GM19328 (cell line): ENCODE measurements around the gene ACBD6.
"Not testable (repeated sequence)": the region's sequence is repeated elsewhere in the genome, so short reads cannot be mapped to it uniquely, and the experiment has no call there.

Experiments
- ATAC-seq: cut with Tn5 transposase; IDR thresholded peaks from one replicate; pipeline ENCODE4 v1.9.1; 2021; ENCODE audit warnings: mild to moderate bottlenecking, moderate library complexity; ENCODE audit not compliant: unreplicated experiment

Gene ACBD6

DNA sequence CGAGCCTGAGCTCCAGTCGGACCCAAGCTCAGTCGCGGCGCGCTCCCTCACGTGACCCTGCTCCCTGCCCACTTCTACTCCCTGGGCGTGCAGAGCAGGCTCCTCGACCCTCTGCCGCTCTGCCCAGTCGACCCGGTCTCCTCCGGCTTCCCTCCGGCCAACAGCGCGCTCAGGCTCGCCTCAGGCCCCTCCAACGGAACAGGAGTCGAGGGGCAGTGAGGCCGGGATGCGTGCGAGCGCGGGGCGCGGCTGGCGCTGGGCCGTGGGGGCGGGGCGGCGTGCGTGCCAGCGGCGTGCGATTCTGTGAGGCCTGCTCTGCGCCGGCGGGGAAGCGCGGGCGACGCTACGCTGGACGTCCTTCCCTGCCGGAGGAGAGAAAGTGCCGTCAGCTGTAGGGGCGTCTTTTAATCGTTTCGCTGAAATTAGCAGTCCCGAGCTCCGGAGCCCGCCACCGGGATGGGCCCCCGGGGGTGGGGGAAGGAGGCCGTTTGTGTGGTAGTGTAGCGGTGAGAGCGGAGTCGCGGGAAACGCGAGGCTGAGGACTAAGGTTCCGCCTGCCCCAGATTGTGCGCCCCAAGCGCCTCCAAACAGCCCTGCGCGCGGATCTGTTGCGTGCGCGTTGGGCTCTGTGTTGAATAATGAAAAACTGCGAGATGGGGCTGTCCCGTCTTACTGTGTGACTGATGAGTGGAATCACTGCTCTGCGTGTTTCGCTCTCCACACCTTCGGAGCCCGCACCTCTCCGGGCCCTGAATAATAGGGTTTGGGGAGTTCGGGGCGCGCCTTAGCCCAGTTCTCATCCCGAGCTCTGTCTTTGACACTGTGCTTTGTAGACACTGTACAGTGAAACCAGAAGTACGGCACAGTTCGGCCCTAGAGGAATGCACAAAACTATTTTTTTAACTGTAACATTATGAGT lies at the start of gene ACBD6:
Gene ACBD6, minus strand, starts transcription at position 217 of the 919 bp plus-strand sequence. CDS start 311 bp downstream, outside the sequence.
- peak; percentile 79 for ATAC-seq

DNA sequence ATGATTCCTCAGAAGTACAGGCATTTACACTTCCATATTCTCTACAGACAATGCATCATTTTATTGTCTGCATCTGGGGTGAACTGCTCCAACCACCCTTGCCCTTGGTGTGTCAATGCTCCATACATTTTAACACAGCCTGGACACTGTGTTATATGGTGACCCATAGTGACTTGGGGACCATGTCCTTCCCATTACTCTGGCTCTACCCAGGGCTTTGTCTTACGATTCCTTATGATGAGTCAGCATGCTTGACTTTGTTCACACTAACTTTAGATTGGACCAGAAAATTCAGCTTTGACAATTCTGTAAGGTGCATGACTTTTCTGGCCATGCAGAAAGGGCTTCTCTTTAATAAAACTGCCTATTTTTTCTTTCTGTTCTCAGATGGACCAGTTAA lies 49.6 kb upstream of the ACBD6 start:
- no peak for ATAC-seq

DNA sequence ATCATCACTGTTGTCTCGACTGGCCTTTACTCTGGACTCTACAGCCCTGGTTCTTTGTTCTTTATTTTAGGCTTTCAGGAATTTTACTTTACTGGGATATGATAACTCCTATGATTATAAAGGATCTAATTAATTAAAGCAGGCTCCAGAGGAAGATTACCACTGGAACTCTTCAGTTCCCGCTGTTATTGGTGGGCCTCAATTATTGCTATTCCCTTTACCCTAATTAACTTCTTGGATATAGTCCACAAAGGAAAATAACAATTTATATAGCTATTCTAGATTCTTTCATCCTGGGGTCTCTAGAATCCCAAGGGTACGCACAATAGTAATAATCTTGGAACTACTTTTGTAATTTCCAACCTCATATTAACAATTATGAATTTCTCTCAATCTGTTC lies 47.9 kb upstream of the ACBD6 start:
- no peak for ATAC-seq

DNA sequence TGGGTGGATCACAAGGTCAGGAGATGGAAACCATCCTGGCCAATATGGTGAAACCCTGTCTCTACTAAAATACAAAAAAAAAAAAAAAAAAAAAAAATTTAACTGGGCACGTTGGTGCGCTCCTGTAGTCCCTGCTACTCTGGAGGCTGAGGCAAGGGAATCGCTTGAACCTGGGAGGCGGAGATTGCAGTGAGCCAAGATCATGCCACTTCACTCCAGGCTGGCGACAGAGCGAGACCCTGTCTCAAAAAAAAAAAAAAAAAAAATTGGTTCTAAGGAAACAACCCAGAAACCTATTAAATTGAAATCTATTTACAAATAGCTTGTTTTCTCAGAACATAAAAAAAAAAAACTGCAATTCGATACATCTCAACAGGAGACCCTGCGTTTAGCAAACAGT lies 47.4 kb upstream of the ACBD6 start:
- not testable (repeated sequence) for ATAC-seq

GRCh38 chr1:180548686-180549317 lies 46.4 kb upstream of the ACBD6 start:
- no peak for ATAC-seq

GRCh38 chr1:180545991-180546390 lies 43.6 kb upstream of the ACBD6 start:
- no peak for ATAC-seq

- ATAC-seq = no peak
These were observed 41.7 kb upstream of the ACBD6 start for GRCh38 chr1:180544050-180544449.

DNA sequence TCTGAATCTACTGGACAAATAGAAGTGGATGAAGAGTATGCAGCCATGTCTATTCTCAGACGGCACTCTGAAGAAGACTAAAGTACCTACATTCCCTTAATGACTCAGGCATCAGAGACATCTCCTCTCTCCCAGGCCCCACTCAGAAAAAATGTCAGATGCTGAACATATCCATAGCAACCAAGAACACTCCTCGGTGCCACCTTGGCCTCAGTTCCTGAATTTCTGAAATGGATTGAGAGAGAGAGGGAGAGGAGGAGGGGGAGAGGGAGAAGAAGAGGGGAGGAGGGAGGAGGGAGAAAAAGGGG lies 40.4 kb upstream of the ACBD6 start:
- no peak for ATAC-seq

DNA sequence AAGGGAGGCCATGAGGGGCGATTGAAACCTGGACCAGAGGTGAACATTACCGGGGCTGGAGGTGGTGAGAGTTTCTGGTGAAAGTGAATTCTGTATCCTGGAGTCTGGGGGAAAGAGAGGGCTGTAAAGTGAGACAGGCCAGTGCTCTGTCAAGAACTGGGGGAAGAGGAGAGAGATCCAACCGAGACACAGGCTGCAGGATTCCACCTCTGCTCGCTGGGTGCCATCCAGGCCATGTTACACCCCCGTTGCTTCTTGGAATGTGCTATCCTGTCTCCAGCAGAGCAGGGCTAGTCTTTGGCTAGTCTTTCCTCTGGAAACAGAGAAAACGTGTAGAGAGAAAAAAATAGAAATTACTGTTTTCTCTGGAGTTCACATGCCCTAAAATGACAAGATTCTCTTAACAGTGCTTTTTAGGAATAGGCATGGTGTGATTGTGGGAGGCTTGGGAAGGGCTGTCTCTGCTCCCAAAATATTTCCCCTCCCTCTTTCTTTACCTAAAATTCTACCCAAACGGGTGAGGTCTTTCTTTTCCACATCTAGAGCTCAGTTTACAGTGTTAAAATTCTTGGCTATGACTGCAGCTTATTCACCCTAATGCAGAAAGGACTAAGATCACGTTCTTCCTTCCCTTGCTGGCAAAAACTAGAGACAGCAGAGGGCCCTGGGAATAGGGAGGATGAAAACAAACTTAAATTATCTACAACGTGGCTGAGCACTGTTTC lies 39.9 kb upstream of the ACBD6 start:
- no peak for ATAC-seq

GRCh38 chr1:180540697-180541594 lies 38.6 kb upstream of the ACBD6 start:
- ATAC-seq = no peak

GRCh38 chr1:180539136-180539535 lies 36.8 kb upstream of the ACBD6 start:
- no peak for ATAC-seq

- ATAC-seq = no peak
These were observed 34.5 kb upstream of the ACBD6 start for GRCh38 chr1:180536821-180537372.

DNA sequence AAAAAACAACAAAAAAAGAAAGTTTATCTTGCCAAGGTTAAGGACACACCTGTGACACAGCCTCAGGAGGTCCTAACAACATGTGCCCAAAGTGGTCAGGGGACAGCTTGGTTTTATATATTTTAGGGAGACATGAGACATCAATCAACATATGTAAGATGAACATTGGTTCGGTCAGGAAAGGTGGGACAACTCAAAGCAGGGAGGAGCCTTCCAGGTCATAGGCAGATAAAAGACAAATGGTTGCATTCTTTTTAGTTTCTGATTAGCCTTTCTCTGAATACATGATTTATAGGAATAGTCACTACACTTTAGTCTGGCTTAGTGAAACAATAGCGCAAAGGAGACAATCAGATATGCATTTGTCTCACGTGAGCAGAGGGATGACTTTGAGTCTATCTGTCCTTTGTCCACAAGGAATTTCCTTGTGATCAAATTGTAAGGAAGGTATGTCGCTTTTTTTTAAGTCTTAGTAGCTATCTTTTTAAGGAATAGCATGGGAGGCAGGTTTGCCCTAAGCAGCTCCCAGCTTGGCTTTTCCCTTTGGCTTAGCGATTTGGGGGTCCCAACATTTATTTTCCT lies 33.1 kb upstream of the ACBD6 start:
- no peak for ATAC-seq

DNA sequence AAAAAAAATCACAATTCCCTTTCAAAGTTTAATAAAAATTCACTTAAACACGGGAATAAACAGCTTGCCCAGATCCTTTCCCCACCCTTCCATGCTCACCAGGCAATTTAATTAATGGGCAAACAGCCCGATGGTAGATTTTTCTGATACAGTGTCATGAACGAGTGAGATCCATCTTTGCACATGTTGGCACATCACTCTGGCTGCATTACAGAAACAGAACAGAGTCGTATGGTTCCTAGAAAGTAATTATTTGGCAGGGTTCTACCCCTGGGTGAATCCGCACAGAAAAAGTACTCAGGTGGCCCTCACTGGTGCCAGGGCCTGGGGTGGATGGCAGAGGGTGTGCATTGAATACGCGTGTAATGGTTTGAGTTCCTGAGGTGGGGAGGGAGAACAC lies 31.8 kb upstream of the ACBD6 start:
- no peak for ATAC-seq

DNA sequence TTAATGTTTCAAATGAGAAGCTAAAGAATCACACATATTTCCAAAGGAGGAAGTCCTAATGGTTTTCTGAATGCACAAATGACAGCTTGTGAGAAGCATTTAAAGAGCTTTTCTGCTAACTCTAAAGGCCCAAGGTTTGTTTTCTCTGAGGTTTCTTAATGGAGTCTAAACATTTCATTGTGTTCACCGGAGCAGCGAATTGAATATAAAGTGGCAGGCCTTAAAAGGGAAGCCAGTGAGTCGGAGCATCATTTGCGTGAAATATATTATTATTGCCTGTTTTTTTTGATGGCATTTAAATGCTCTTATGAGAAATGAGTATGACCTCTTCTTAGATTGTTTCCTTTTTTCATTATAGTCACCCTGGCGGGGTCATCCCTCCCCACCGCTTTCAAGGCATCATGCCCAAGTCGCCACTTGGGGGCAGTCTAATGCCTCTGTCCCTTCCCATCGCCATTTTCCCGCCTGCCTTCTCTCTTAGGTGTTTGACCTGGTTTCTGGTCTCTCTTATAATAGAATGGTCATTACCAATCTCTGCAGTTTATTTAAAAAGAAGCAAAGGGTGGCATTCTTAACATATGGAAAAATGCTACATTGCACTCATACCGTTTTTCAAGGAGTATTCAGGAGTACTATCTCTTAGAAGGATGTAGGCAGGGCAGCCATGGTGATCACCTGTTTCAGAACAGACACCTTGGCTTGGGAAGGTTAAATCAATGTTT lies 31.1 kb upstream of the ACBD6 start:
- peak; percentile 57 for ATAC-seq

- ATAC-seq = no peak
These were observed 30.5 kb upstream of the ACBD6 start for GRCh38 chr1:180532854-180533253.

- ATAC-seq = no peak
These were observed 28.1 kb upstream of the ACBD6 start for GRCh38 chr1:180530501-180530900.

- ATAC-seq = no peak
These were observed 26.6 kb upstream of the ACBD6 start for GRCh38 chr1:180528868-180529470.

DNA sequence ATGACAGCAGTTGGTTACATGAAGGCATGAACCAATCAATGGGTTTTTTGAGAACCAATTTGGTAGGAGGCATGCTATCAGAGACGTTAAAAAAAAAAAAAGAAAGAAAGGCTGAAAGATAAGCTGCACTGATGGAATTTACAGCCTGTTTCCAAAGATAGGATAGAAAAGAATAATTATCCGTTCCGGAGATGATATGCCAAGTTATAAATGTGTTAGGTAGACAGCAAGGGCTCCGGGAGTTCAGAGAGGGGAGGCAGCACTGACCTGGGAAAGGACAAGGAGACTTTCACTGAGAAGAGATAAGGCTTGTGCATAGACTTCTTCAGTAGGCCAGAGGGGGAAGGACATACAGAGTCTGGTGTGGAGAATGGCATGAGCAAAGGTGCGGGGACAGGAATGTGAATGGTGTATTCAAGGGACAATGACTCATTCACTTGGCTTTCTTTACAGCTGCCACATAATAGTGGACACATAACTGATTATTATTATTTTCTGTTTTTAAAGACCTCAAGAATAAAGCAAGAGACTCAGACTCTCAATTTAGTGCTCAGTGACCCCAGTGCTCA lies 24.8 kb upstream of the ACBD6 start:
- ATAC-seq = no peak
